ENCODE data around the gene SDHA.
"Not testable (repeated sequence)": the region's sequence is repeated elsewhere in the genome, so short reads cannot be mapped to it uniquely, and the experiment has no call there.

The SDHA gene

DNA sequence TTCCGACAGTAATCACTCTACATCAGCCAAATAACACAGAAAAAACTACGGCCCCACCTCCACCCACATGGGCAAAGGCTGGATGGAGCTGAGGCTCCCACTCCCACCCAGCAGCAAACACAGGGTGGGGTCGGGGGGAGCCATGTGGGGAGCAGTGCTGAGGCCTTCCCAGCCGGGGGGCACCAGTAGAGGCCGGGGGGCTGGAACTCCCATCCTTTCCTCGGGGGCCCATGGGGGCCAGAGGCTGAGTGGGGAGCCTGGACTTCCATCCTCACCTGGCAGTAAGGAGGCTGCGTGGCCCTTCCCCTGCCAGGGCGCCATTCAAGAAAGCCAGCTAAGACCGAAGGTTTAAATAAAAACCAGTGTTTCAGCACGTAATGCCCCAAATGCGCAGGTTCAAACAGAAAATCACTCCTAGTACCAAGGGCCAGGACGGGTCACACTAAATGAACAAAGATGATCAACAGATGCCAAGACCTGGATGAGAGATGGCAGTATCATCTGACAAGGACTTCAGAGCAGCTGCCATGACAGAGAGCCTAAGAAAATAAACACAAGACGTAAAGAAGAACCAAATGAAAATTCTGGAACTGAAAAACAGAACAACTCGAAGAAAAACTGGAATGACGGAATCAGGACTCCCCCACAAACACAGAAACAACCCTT is 9.5 kb upstream of the SDHA start:
- H2AFZ ChIP-seq (ENCODE audit: low read length), result no peak overlapping the region
- no peak overlapping the region for H3K4me2 ChIP-seq (ENCODE audit: insufficient read depth, low read length, poor library complexity, severe bottlenecking)
- H4K8ac ChIP-seq (ENCODE audit: low read depth, low read length), result no peak overlapping the region
- H3K9me3 ChIP-seq (replicated peaks in 1 of 2; ENCODE audit: control insufficient read depth in 2 of 2, insufficient read depth in 1 of 2, low read depth in 1 of 2, low read length in 2 of 2), result peaks cover 0 to 2% of the 10 kb centered on the region in 2 donors
- no peak overlapping the region for H2BK12ac ChIP-seq (ENCODE audit: low read length)
- H2BK5ac ChIP-seq (ENCODE audit: low read length), result no peak overlapping the region
- no peak overlapping the region for H3K9ac ChIP-seq (ENCODE audit: low read depth, low read length, poor library complexity)
- H3K27me3 ChIP-seq (ENCODE audit: control insufficient read depth in 3 of 3, insufficient read depth in 3 of 3, low read depth in 1 of 3, low read length in 3 of 3), result no peaks in the 10 kb centered on the region
- H3K18ac ChIP-seq (ENCODE audit: low read length), result no peak overlapping the region
- no peak overlapping the region for H3K27ac ChIP-seq (replicated peaks; ENCODE audit: low read length)
- H3K79me1 ChIP-seq (ENCODE audit: low read depth, low read length), result peaks cover 10% of the 10 kb centered on the region
- no peak overlapping the region for H3K4ac ChIP-seq (ENCODE audit: low read length)
- no peak overlapping the region for H2AK5ac ChIP-seq (ENCODE audit: low read depth, low read length)
- no CpG with 5 or more reads among the region's 15 CpGs for WGBS, 2 donors (ENCODE audit: extremely low coverage in 2 of 2, insufficient read length in 2 of 2, insufficient replicate concordance in 1 of 2)
- H3K4me3 ChIP-seq (ENCODE audit: low read length in 2 of 2), result no peak overlapping the region
- no peak overlapping the region for H2BK120ac ChIP-seq (ENCODE audit: low read depth, low read length)
- H3K36me3 ChIP-seq (replicated peaks in 1 of 2; ENCODE audit: control insufficient read depth in 2 of 2, insufficient read depth in 2 of 2, low read length in 2 of 2), result peaks cover 17 to 46% of the 10 kb centered on the region in 2 donors
- no peak for DNase-seq (ENCODE audit: low spot score)
- H3K14ac ChIP-seq (ENCODE audit: low read length), result peak overlapping the region; percentile 8
- no peaks in the 10 kb centered on the region for H3K4me1 ChIP-seq (ENCODE audit: control insufficient read depth in 2 of 2, insufficient read depth in 1 of 2, low read depth in 1 of 2, low read length in 2 of 2)
- no peak overlapping the region for H4K91ac ChIP-seq (ENCODE audit: low read depth, low read length, poor library complexity)
- H2BK15ac ChIP-seq (ENCODE audit: low read length), result no peak overlapping the region
- no peak overlapping the region for H3K23ac ChIP-seq (ENCODE audit: low read depth, low read length, poor library complexity)

- no peak overlapping the region for H2BK15ac ChIP-seq (ENCODE audit: low read length)
Observed at GRCh38 chr5:213803-214395, 4.2 kb upstream of the SDHA start.

DNA sequence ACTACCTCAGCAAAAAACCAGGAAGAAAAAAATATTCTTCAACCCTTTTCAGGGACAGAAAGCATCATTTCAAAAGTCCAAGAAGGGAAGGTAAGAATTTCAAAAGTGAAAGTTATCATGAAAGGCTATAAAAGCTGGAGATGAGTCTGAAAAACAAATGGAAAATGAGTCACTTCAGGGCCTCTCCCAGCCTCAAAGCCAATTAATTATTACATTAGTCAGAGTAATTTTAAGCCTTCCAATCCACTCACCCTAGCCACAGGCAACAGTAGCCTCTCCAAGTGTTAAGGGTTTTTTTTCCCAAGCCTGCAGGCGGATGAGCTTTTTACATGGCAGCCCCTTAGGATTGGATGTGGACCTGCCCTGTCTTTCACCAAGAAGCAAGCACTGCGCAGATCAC is 2.9 kb upstream of the SDHA start:
- H2BK15ac ChIP-seq (ENCODE audit: low read length); H3K27me3 ChIP-seq (ENCODE audit: control insufficient read depth in 3 of 3, insufficient read depth in 3 of 3, low read depth in 1 of 3, low read length in 3 of 3); DNase-seq (ENCODE audit: low spot score); H3K14ac ChIP-seq (ENCODE audit: low read length); H2AK5ac ChIP-seq (ENCODE audit: low read depth, low read length); H4K8ac ChIP-seq (ENCODE audit: low read depth, low read length); H2BK5ac ChIP-seq (ENCODE audit: low read length); H2AFZ ChIP-seq (ENCODE audit: low read length); H3K9ac ChIP-seq (ENCODE audit: low read depth, low read length, poor library complexity); H2BK12ac ChIP-seq (ENCODE audit: low read length); H3K79me1 ChIP-seq (ENCODE audit: low read depth, low read length); H3K27ac ChIP-seq (replicated peaks; ENCODE audit: low read length); H3K9me3 ChIP-seq (replicated peaks in 1 of 2; ENCODE audit: control insufficient read depth in 2 of 2, insufficient read depth in 1 of 2, low read depth in 1 of 2, low read length in 2 of 2); H4K91ac ChIP-seq (ENCODE audit: low read depth, low read length, poor library complexity); H2BK120ac ChIP-seq (ENCODE audit: low read depth, low read length); H3K4me2 ChIP-seq (ENCODE audit: insufficient read depth, low read length, poor library complexity, severe bottlenecking); H3K4me3 ChIP-seq (ENCODE audit: low read length in 2 of 2); H3K18ac ChIP-seq (ENCODE audit: low read length); H3K23ac ChIP-seq (ENCODE audit: low read depth, low read length, poor library complexity); H3K4ac ChIP-seq (ENCODE audit: low read length); H3K4me1 ChIP-seq (ENCODE audit: control insufficient read depth in 2 of 2, insufficient read depth in 1 of 2, low read depth in 1 of 2, low read length in 2 of 2): not testable (repeated sequence)
- no CpG with 5 or more reads among the region's 2 CpGs for WGBS, 2 donors (ENCODE audit: extremely low coverage in 2 of 2, insufficient read length in 2 of 2, insufficient replicate concordance in 1 of 2)
- H3K36me3 ChIP-seq (replicated peaks in 1 of 2; ENCODE audit: control insufficient read depth in 2 of 2, insufficient read depth in 2 of 2, low read length in 2 of 2), result peaks cover 7 to 25% of the 10 kb centered on the region in 2 donors

More at GRCh38 chr5:213803-214395, 4.2 kb upstream of the SDHA start:
- H4K8ac ChIP-seq (ENCODE audit: low read depth, low read length), result no peak overlapping the region
- H3K4me1 ChIP-seq (ENCODE audit: control insufficient read depth in 2 of 2, insufficient read depth in 1 of 2, low read depth in 1 of 2, low read length in 2 of 2), result no peaks in the 10 kb centered on the region
- H3K4me3 ChIP-seq (ENCODE audit: low read length in 2 of 2), result no peak overlapping the region
- no peak overlapping the region for H3K18ac ChIP-seq (ENCODE audit: low read length)
- no peak overlapping the region for H3K9ac ChIP-seq (ENCODE audit: low read depth, low read length, poor library complexity)
- H3K36me3 ChIP-seq (replicated peaks in 1 of 2; ENCODE audit: control insufficient read depth in 2 of 2, insufficient read depth in 2 of 2, low read length in 2 of 2), result peaks cover 7 to 25% of the 10 kb centered on the region in 2 donors
- DNase-seq (ENCODE audit: low spot score), result no peak
- no peak overlapping the region for H2BK120ac ChIP-seq (ENCODE audit: low read depth, low read length)
- H4K91ac ChIP-seq (ENCODE audit: low read depth, low read length, poor library complexity), result no peak overlapping the region
- H3K23ac ChIP-seq (ENCODE audit: low read depth, low read length, poor library complexity), result no peak overlapping the region
- H3K14ac ChIP-seq (ENCODE audit: low read length), result no peak overlapping the region
- no peaks in the 10 kb centered on the region for H3K27me3 ChIP-seq (ENCODE audit: control insufficient read depth in 3 of 3, insufficient read depth in 3 of 3, low read depth in 1 of 3, low read length in 3 of 3)
- H3K4ac ChIP-seq (ENCODE audit: low read length), result no peak overlapping the region
- H2BK12ac ChIP-seq (ENCODE audit: low read length), result no peak overlapping the region
- WGBS, 2 donors (ENCODE audit: extremely low coverage in 2 of 2, insufficient read length in 2 of 2, insufficient replicate concordance in 1 of 2), result no CpG with 5 or more reads among the region's 12 CpGs
- H3K79me1 ChIP-seq (ENCODE audit: low read depth, low read length), result peaks cover 5% of the 10 kb centered on the region
- no peak overlapping the region for H3K27ac ChIP-seq (replicated peaks; ENCODE audit: low read length)
- H3K4me2 ChIP-seq (ENCODE audit: insufficient read depth, low read length, poor library complexity, severe bottlenecking), result no peak overlapping the region
- H2AFZ ChIP-seq (ENCODE audit: low read length), result no peak overlapping the region
- no peak overlapping the region for H2AK5ac ChIP-seq (ENCODE audit: low read depth, low read length)
- H2BK5ac ChIP-seq (ENCODE audit: low read length), result no peak overlapping the region
- no peaks in the 10 kb centered on the region for H3K9me3 ChIP-seq (replicated peaks in 1 of 2; ENCODE audit: control insufficient read depth in 2 of 2, insufficient read depth in 1 of 2, low read depth in 1 of 2, low read length in 2 of 2)

GRCh38 chr5:216076-216475 is 2.0 kb upstream of the SDHA start:
- H3K36me3 ChIP-seq (replicated peaks in 1 of 2; ENCODE audit: control insufficient read depth in 2 of 2, insufficient read depth in 2 of 2, low read length in 2 of 2), result peaks cover 7 to 25% of the 10 kb centered on the region in 2 donors
- H2BK15ac ChIP-seq (ENCODE audit: low read length); H3K27me3 ChIP-seq (ENCODE audit: control insufficient read depth in 3 of 3, insufficient read depth in 3 of 3, low read depth in 1 of 3, low read length in 3 of 3); H3K27ac ChIP-seq (replicated peaks; ENCODE audit: low read length); H4K91ac ChIP-seq (ENCODE audit: low read depth, low read length, poor library complexity); H2BK12ac ChIP-seq (ENCODE audit: low read length); H2BK120ac ChIP-seq (ENCODE audit: low read depth, low read length); H2AFZ ChIP-seq (ENCODE audit: low read length); H3K4ac ChIP-seq (ENCODE audit: low read length); H3K9ac ChIP-seq (ENCODE audit: low read depth, low read length, poor library complexity); H4K8ac ChIP-seq (ENCODE audit: low read depth, low read length); H3K18ac ChIP-seq (ENCODE audit: low read length); H3K4me2 ChIP-seq (ENCODE audit: insufficient read depth, low read length, poor library complexity, severe bottlenecking); H3K4me1 ChIP-seq (ENCODE audit: control insufficient read depth in 2 of 2, insufficient read depth in 1 of 2, low read depth in 1 of 2, low read length in 2 of 2); H3K4me3 ChIP-seq (ENCODE audit: low read length in 2 of 2); DNase-seq (ENCODE audit: low spot score); H3K79me1 ChIP-seq (ENCODE audit: low read depth, low read length); H3K23ac ChIP-seq (ENCODE audit: low read depth, low read length, poor library complexity); H2AK5ac ChIP-seq (ENCODE audit: low read depth, low read length); H2BK5ac ChIP-seq (ENCODE audit: low read length); H3K14ac ChIP-seq (ENCODE audit: low read length); H3K9me3 ChIP-seq (replicated peaks in 1 of 2; ENCODE audit: control insufficient read depth in 2 of 2, insufficient read depth in 1 of 2, low read depth in 1 of 2, low read length in 2 of 2): not testable (repeated sequence)
- no CpG with 5 or more reads among the region's 10 CpGs for WGBS, 2 donors (ENCODE audit: extremely low coverage in 2 of 2, insufficient read length in 2 of 2, insufficient replicate concordance in 1 of 2)
